B cell (primary cell): ENCODE data around the gene TSPYL1.

Source experiments
- EZH2 ChIP-seq: IDR thresholded peaks from 2 replicates; pipeline ENCODE4 v1.6.1; 2012; ENCODE audit warnings: borderline replicate concordance, low read depth, mild to moderate bottlenecking, moderate library complexity, low read length; ENCODE audit not compliant: insufficient read depth, poor library complexity, severe bottlenecking
- TF ChIP-seq, protein P1 (sequence below): fragments of 200-600 bp; IDR thresholded peaks from one replicate; pipeline ENCODE4 v1.8.0; 2022; ENCODE audit warnings: antibody characterized with exemption, mild to moderate bottlenecking

DNA sequence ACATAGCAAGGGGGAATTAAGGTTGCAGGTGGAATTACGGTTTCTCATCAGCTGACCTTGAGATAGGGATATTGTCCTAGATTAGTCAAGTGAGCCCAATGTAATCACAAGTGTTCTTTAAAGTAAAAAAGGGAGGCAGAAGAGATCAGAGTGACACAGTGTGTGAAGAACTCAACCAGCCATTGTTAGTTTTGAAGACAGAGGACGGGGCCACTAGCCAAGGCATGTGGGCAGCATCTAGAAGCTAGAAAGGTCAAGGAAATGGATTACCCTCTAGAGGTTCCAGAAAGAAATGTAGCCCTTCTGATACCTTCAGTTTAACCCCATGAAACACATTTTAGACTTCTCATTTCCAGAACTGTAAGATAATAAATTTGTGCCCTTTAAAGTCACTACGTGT lies 18.5 kb upstream of the TSPYL1 start:
- TF ChIP-seq, protein P1, sequence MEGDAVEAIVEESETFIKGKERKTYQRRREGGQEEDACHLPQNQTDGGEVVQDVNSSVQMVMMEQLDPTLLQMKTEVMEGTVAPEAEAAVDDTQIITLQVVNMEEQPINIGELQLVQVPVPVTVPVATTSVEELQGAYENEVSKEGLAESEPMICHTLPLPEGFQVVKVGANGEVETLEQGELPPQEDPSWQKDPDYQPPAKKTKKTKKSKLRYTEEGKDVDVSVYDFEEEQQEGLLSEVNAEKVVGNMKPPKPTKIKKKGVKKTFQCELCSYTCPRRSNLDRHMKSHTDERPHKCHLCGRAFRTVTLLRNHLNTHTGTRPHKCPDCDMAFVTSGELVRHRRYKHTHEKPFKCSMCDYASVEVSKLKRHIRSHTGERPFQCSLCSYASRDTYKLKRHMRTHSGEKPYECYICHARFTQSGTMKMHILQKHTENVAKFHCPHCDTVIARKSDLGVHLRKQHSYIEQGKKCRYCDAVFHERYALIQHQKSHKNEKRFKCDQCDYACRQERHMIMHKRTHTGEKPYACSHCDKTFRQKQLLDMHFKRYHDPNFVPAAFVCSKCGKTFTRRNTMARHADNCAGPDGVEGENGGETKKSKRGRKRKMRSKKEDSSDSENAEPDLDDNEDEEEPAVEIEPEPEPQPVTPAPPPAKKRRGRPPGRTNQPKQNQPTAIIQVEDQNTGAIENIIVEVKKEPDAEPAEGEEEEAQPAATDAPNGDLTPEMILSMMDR: no peak
- no peak for TF ChIP-seq EZH2
